Endodermal cell (in vitro differentiated cells): ENCODE data around the gene GNB3. TPM values are rescaled to one million over a fixed set of nuclear protein-coding genes. Genes with fewer than 3 reads are reported as not detected.

ENCODE experiments used
- DNase-seq: peaks from one replicate; pipeline ENCODE4 v3.0.0-alpha.2; 2017
- H3K27ac ChIP-seq: 2 replicates; pipeline ENCODE4 v1.5.1; 2013; ENCODE audit warnings: mild to moderate bottlenecking, low read depth, low read length, moderate library complexity
- H3K27me3 ChIP-seq: 2 replicates; pipeline ENCODE4 v1.6.1; 2013; ENCODE audit warnings: mild to moderate bottlenecking, low read length, moderate library complexity; ENCODE audit not compliant: insufficient read depth, control insufficient read depth, poor library complexity, severe bottlenecking
- H3K36me3 ChIP-seq: 2 replicates; pipeline ENCODE4 v1.7.0; 2013; ENCODE audit warnings: mild to moderate bottlenecking, low read length, moderate library complexity; ENCODE audit not compliant: control insufficient read depth, insufficient read depth
- H3K4me1 ChIP-seq: one replicate; pipeline ENCODE4 v1.7.0; 2013; ENCODE audit warnings: low read length; ENCODE audit not compliant: control insufficient read depth, insufficient read depth
- H3K4me3 ChIP-seq: 2 replicates; pipeline ENCODE4 v1.5.1; 2013; ENCODE audit warnings: mild to moderate bottlenecking, low read length, moderate library complexity
- H3K9ac ChIP-seq: 2 replicates; pipeline ENCODE4 v1.6.1; 2013; ENCODE audit warnings: mild to moderate bottlenecking, low read length, moderate library complexity; ENCODE audit not compliant: poor library complexity, severe bottlenecking; ENCODE audit errors: extremely low read depth
- H3K9me3 ChIP-seq: 2 replicates; pipeline ENCODE4 v1.6.1; 2013; ENCODE audit warnings: mild to moderate bottlenecking, low read length, moderate library complexity; ENCODE audit not compliant: control insufficient read depth
- H3K27ac Mint-ChIP-seq: 2 replicates; pipeline ENCODE4 v1.8.0; 2020; ENCODE audit warnings: mixed read lengths
- H3K27me3 Mint-ChIP-seq: 2 replicates; pipeline ENCODE4 v1.8.0; 2021; ENCODE audit warnings: mild to moderate bottlenecking, mixed read lengths; ENCODE audit not compliant: insufficient read depth
- H3K36me3 Mint-ChIP-seq: 2 replicates; pipeline ENCODE4 v1.8.0; 2020; ENCODE audit warnings: low read depth, mixed read lengths
- H3K4me1 Mint-ChIP-seq: 2 replicates; pipeline ENCODE4 v1.8.0; 2020; ENCODE audit warnings: mixed read lengths
- H3K4me3 Mint-ChIP-seq: 2 replicates; pipeline ENCODE4 v1.8.0; 2020; ENCODE audit warnings: mild to moderate bottlenecking, moderate library complexity, mixed read lengths
- H3K9me3 Mint-ChIP-seq: 2 replicates; pipeline ENCODE4 v1.8.0; 2020; ENCODE audit warnings: mild to moderate bottlenecking, mixed read lengths
- CTCF ChIP-seq: fragments of 200-600 bp; sonication (generic); conservative IDR thresholded peaks from 2 replicates; pipeline ENCODE4 v1.5.0; 2021; ENCODE audit warnings: antibody characterized with exemption, mild to moderate bottlenecking
- WGBS, 2 experiments: methylation state at CpG; one replicate each; pipeline versions ENCODE4 v1.1.5 to v1.1.7; 2013; ENCODE audit warnings: missing lambda C conversion rate in 2 of 2, mixed read lengths in 1 of 2; ENCODE audit not compliant: insufficient coverage in 1 of 2, insufficient read length in 1 of 2; 5-methylcytosine and 5-hydroxymethylcytosine counted together
- total RNA-seq, 2 donors: library from RNA; stranded (reverse); fragmentation: NEBNext Ultra II Directional in 1 of 2; extraction: Animal tissue kit (Norgen Biotek cat#: 25700) in 1 of 2; gene quantifications; 2 replicates in 1 of 2; 3 replicates in 1 of 2; pipeline ENCODE4 v1.2.1, GENCODE V29; 2021

Gene GNB3
- total RNA-seq, 2 donors from 2014 or later, result 10.0 to 17.1 TPM

- H3K9me3 Mint-ChIP-seq, result peaks cover 16% of the 10 kb centered on the region
Observed at GRCh38 chr12:6807170-6807569, 33.6 kb upstream of the GNB3 start.

GRCh38 chr12:6809056-6809455 is 31.7 kb upstream of the GNB3 start:
- H3K36me3 ChIP-seq, result no peaks in the 10 kb centered on the region
- H3K27ac Mint-ChIP-seq, result peak overlapping the region; percentile 28
- no peak overlapping the region for H3K4me3 ChIP-seq
- WGBS, 2 experiments, result 72 to 74% methylated on average over 10 of the region's 10 CpGs
- peaks cover 12% of the 10 kb centered on the region for H3K9me3 Mint-ChIP-seq
- peak; percentile 77 for DNase-seq
- H3K4me1 ChIP-seq, result peaks cover 5% of the 10 kb centered on the region
- no peak overlapping the region for H3K27ac ChIP-seq
- H3K36me3 Mint-ChIP-seq, result no peaks in the 10 kb centered on the region
- H3K27me3 ChIP-seq, result peaks cover 2% of the 10 kb centered on the region
- no peak overlapping the region for H3K4me3 Mint-ChIP-seq
- TF ChIP-seq CTCF, result no peak
- H3K9me3 ChIP-seq, result no peaks in the 10 kb centered on the region
- peaks cover 26% of the 10 kb centered on the region for H3K27me3 Mint-ChIP-seq
- peaks cover 28% of the 10 kb centered on the region for H3K4me1 Mint-ChIP-seq
- no peak overlapping the region for H3K9ac ChIP-seq

More at GRCh38 chr12:6807170-6807569, 33.6 kb upstream of the GNB3 start:
- no peak overlapping the region for H3K4me3 ChIP-seq
- H3K36me3 Mint-ChIP-seq, result no peaks in the 10 kb centered on the region
- no peaks in the 10 kb centered on the region for H3K36me3 ChIP-seq
- H3K9ac ChIP-seq, result no peak overlapping the region
- DNase-seq, result no peak
- peaks cover 14% of the 10 kb centered on the region for H3K27me3 Mint-ChIP-seq
- H3K4me1 ChIP-seq, result peaks cover 3% of the 10 kb centered on the region
- H3K27ac ChIP-seq, result no peak overlapping the region
- no peaks in the 10 kb centered on the region for H3K27me3 ChIP-seq
- H3K27ac Mint-ChIP-seq, result no peak overlapping the region
- TF ChIP-seq CTCF, result no peak
- no peak overlapping the region for H3K4me3 Mint-ChIP-seq
- peaks cover 23% of the 10 kb centered on the region for H3K4me1 Mint-ChIP-seq
- no peaks in the 10 kb centered on the region for H3K9me3 ChIP-seq
- WGBS, 2 experiments, result 90 to 100% methylated on average over 1 of the region's 1 CpG

- H3K9ac ChIP-seq, result no peak overlapping the region
- no peak for TF ChIP-seq CTCF
- 43 to 69% methylated on average over 1 of the region's 1 CpG for WGBS, 2 experiments
- peaks cover 19% of the 10 kb centered on the region for H3K27me3 ChIP-seq
- H3K27me3 Mint-ChIP-seq, result peaks cover 37% of the 10 kb centered on the region
- H3K4me1 Mint-ChIP-seq, result peaks cover 28% of the 10 kb centered on the region
- no peak overlapping the region for H3K27ac ChIP-seq
- no peak overlapping the region for H3K4me3 Mint-ChIP-seq
- no peaks in the 10 kb centered on the region for H3K36me3 Mint-ChIP-seq
- H3K4me3 ChIP-seq, result no peak overlapping the region
- H3K9me3 Mint-ChIP-seq, result no peaks in the 10 kb centered on the region
- peaks cover 5% of the 10 kb centered on the region for H3K4me1 ChIP-seq
- H3K36me3 ChIP-seq, result no peaks in the 10 kb centered on the region
- no peaks in the 10 kb centered on the region for H3K9me3 ChIP-seq
- H3K27ac Mint-ChIP-seq, result peak overlapping the region; percentile 1
- peak; percentile 56 for DNase-seq
Observed at GRCh38 chr12:6810758-6811157, 30.0 kb upstream of the GNB3 start.
